Testis (tissue), 3 donors: ENCODE results near the gene PDGFD. TPM values are rescaled to one million over a fixed set of nuclear protein-coding genes. Genes with fewer than 3 reads are reported as not detected.

Source experiments
- DNase-seq: peaks from one replicate; pipeline ENCODE4 v3.0.0-alpha.2; 2019
- H3K27ac ChIP-seq, 2 donors: fragments of 200-600 bp; sonication (generic); one replicate each; pipeline ENCODE4 v1.5.1; 2019
- H3K27me3 ChIP-seq: fragments of 200-600 bp; sonication (generic); one replicate; pipeline ENCODE4 v1.5.1; 2019
- H3K36me3 ChIP-seq: fragments of 200-600 bp; sonication (generic); one replicate; pipeline ENCODE4 v1.5.1; 2017; ENCODE audit warnings: low read depth; ENCODE audit errors: missing control alignments
- H3K4me1 ChIP-seq: fragments of 200-600 bp; sonication (generic); one replicate; pipeline ENCODE4 v1.5.1; 2019
- H3K4me3 ChIP-seq, 2 donors: fragments of 200-600 bp; sonication (generic); one replicate each; pipeline ENCODE4 v1.5.1; 2017 to 2019
- H3K9me3 ChIP-seq: fragments of 200-600 bp; sonication (generic); one replicate; pipeline ENCODE4 v1.5.1; 2017
- CTCF ChIP-seq, 3 experiments: fragments of 450-650 bp in 2 of 3; fragments of 200-600 bp in 1 of 3; sonication (generic) in 1 of 3; IDR thresholded peaks; one replicate each; pipeline ENCODE4 v1.5.1; 2016 to 2019; ENCODE audit warnings: antibody characterized with exemption in 3 of 3, mild to moderate bottlenecking in 2 of 3, moderate library complexity in 1 of 3
- POLR2A ChIP-seq: fragments of 450-650 bp; IDR thresholded peaks from one replicate; pipeline ENCODE4 v1.6.1; 2017; ENCODE audit warnings: antibody characterized with exemption, mild to moderate bottlenecking, moderate library complexity
- WGBS, 2 donors: methylation state at CpG; one replicate each; pipeline ENCODE4 v1.1.5; 2018; 5-methylcytosine and 5-hydroxymethylcytosine counted together
- intact Hi-C: fragments of 100-400 bp; cut with DNase I; formaldehyde crosslinking; loops from one replicate; pipeline ENCODE4 v1.15.1; 2023; ENCODE audit warnings: low total_unique reads
- polyA plus RNA-seq: library from polyadenylated mRNA; stranded (reverse); fragments of 350-450 nt; fragmentation: Illumina TruSeq; extraction: RNeasy Lipid Tissue Mini Kit (QIAGEN cat#74804); gene quantifications from one replicate; pipeline ENCODE4 v1.2.3, GENCODE V29; 2014; ENCODE audit warnings: low read depth, low replicate concordance; ENCODE audit not compliant: insufficient read depth
- total RNA-seq, 2 donors: library from RNA; depleted of rRNA; stranded (reverse); fragments of >200 nt; gene quantifications; one replicate each; pipeline ENCODE4 v1.2.3, GENCODE V29; 2016

The PDGFD gene
- total and polyA plus RNA-seq, 3 donors from 2014 or later: 6.0 to 8.1 (median 8.0) TPM

DNA sequence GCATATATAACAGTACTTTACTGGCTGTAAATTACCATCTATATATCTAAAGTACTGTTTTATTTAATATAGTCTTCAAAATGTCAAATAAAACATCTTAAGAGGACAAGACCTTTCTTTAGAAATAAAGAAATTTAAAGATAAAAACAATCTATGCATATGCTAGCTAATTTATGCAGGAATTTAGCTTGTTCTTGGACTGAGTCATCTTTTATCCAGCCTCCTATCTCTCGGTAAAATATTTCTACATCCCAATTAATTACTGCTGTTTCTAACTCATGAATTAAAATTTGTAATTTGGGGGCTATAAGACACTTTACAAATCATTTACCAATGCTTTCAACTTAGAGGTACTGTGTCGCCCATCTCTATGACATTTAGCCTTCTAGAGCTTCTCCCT, 200.3 kb downstream of the PDGFD start:
- H3K27ac ChIP-seq: no peak overlapping the region
- intact Hi-C loops: no loop called here
- DNase-seq: no peak
- WGBS, 2 donors: 81% methylated on average over 2 of the region's 2 CpGs
- H3K9me3 ChIP-seq: no peaks in the 10 kb centered on the region
- H3K4me3 ChIP-seq: no peak overlapping the region
- no peaks in the 10 kb centered on the region for H3K4me1 ChIP-seq
- H3K36me3 ChIP-seq: no peaks in the 10 kb centered on the region
- TF ChIP-seq POLR2A (no peak), CTCF (IDR thresholded peaks at IDR 0.05) (no peak)
- H3K27me3 ChIP-seq: no peaks in the 10 kb centered on the region

- TF ChIP-seq POLR2A: no peak
- no peak for TF ChIP-seq CTCF (IDR thresholded peaks at IDR 0.05)
- intact Hi-C loops: no loop called here
- Histone ChIP-seq H3K4me1 (no peaks in the 10 kb centered on the region), H3K36me3 (no peaks in the 10 kb centered on the region), H3K27ac (no peak overlapping the region), H3K4me3 (no peak overlapping the region), H3K27me3 (no peaks in the 10 kb centered on the region), H3K9me3 (no peaks in the 10 kb centered on the region)
- no peak for DNase-seq
These were observed 202.9 kb downstream of the PDGFD start for GRCh38 chr11:103961010-103961409.

DNA sequence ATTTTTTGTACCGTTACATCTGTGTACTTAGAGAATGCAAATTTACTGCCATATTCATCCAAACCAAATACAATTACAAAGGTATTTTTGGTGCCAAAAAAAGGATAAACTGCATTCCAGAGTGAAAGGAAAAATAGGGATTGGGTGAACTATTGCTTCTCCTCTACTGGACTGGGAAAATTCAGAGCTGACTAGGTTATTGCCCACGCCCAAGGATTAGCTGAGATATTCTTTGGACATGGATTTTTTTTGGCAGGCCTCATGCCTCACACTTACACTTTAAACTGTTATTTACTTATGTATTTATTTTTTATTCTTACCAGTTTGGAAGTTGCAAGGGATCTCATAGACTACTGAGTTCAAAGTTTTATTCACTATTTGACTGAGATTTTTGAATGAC, 203.8 kb downstream of the PDGFD start:
- no peaks in the 10 kb centered on the region for H3K4me1 ChIP-seq
- H3K27me3 ChIP-seq: no peaks in the 10 kb centered on the region
- H3K27ac ChIP-seq: no peak overlapping the region
- no peaks in the 10 kb centered on the region for H3K9me3 ChIP-seq
- no peak overlapping the region for H3K4me3 ChIP-seq
- no peaks in the 10 kb centered on the region for H3K36me3 ChIP-seq
- WGBS, 2 donors: 78 to 84% methylated on average over 2 of the region's 2 CpGs
- TF ChIP-seq POLR2A (no peak), CTCF (IDR thresholded peaks at IDR 0.05) (no peak)
- intact Hi-C loops: no loop called here
- DNase-seq: no peak

GRCh38 chr11:103959279-103959942, 204.5 kb downstream of the PDGFD start:
- WGBS, 2 donors: 73 to 77% methylated on average over 3 of the region's 3 CpGs
- DNase-seq: no peak
- Histone ChIP-seq H3K4me3 (no peak overlapping the region), H3K27ac (no peak overlapping the region), H3K9me3 (no peaks in the 10 kb centered on the region), H3K27me3 (no peaks in the 10 kb centered on the region), H3K36me3 (no peaks in the 10 kb centered on the region), H3K4me1 (no peaks in the 10 kb centered on the region)
- no peak for TF ChIP-seq CTCF (IDR thresholded peaks at IDR 0.05)
- TF ChIP-seq POLR2A: no peak
- intact Hi-C loops: no loop called here
